ENCODE results near the gene HK1.

HK1 gene

GRCh38 chr10:69278446-69278963 is at the start of gene HK1:
Gene HK1, plus strand, starts transcription at chr10:69278496.
- Histone ChIP-seq H3K36me3 (ENCODE audit: control insufficient read depth in 2 of 2, insufficient read depth in 2 of 2, low read length in 2 of 2) (no peaks in the 10 kb centered on the region), H3K9ac (ENCODE audit: low read length in 2 of 2) (no peak within 1 kb of the TSS), H3K4me1 (ENCODE audit: control insufficient read depth, insufficient read depth, low read length) (no peaks in the 10 kb centered on the region), H3K27ac (ENCODE audit: low read length) (no peak within 1 kb of the TSS), H3K4me3 (ENCODE audit: low read length in 2 of 2) (no peak within 1 kb of the TSS), H3K9me3 (ENCODE audit: control insufficient read depth in 2 of 2, low read length in 2 of 2) (no peaks in the 10 kb centered on the region), H3K27me3 (ENCODE audit: control insufficient read depth in 1 of 2, insufficient read depth in 2 of 2, low read length in 2 of 2) (no peaks in the 10 kb centered on the region)

- no peaks in the 10 kb centered on the region for H3K9me3 ChIP-seq (ENCODE audit: control insufficient read depth in 2 of 2, low read length in 2 of 2)
- H3K4me1 ChIP-seq (ENCODE audit: control insufficient read depth, insufficient read depth, low read length): no peaks in the 10 kb centered on the region
- H3K27me3 ChIP-seq (ENCODE audit: control insufficient read depth in 1 of 2, insufficient read depth in 2 of 2, low read length in 2 of 2): peaks cover 2 to 3% of the 10 kb centered on the region in 2 donors
- H3K9ac ChIP-seq (ENCODE audit: low read length in 2 of 2): no peak overlapping the region
- H3K27ac ChIP-seq (ENCODE audit: low read length): no peak overlapping the region
- H3K36me3 ChIP-seq (ENCODE audit: control insufficient read depth in 2 of 2, insufficient read depth in 2 of 2, low read length in 2 of 2): no peaks in the 10 kb centered on the region
- no peak overlapping the region for H3K4me3 ChIP-seq (ENCODE audit: low read length in 2 of 2)
Observed at GRCh38 chr10:69229616-69229916, 48.7 kb upstream of the HK1 start.

GRCh38 chr10:69230128-69230527 is 48.2 kb upstream of the HK1 start:
- Histone ChIP-seq H3K9ac (ENCODE audit: low read length in 2 of 2) (no peak overlapping the region), H3K27ac (ENCODE audit: low read length) (no peak overlapping the region)

GRCh38 chr10:69232252-69232651 is 46.0 kb upstream of the HK1 start:
- Histone ChIP-seq H3K4me3 (ENCODE audit: low read length in 2 of 2) (no peak overlapping the region), H3K27ac (ENCODE audit: low read length) (no peak overlapping the region), H3K27me3 (ENCODE audit: control insufficient read depth in 1 of 2, insufficient read depth in 2 of 2, low read length in 2 of 2) (peaks cover 2 to 3% of the 10 kb centered on the region in 2 donors), H3K9ac (ENCODE audit: low read length in 2 of 2) (no peak overlapping the region), H3K4me1 (ENCODE audit: control insufficient read depth, insufficient read depth, low read length) (no peaks in the 10 kb centered on the region), H3K9me3 (ENCODE audit: control insufficient read depth in 2 of 2, low read length in 2 of 2) (no peaks in the 10 kb centered on the region), H3K36me3 (ENCODE audit: control insufficient read depth in 2 of 2, insufficient read depth in 2 of 2, low read length in 2 of 2) (no peaks in the 10 kb centered on the region)

More at GRCh38 chr10:69230128-69230527, 48.2 kb upstream of the HK1 start:
- H3K27me3 ChIP-seq (ENCODE audit: control insufficient read depth in 1 of 2, insufficient read depth in 2 of 2, low read length in 2 of 2): peaks cover 2 to 3% of the 10 kb centered on the region in 2 donors
- no peaks in the 10 kb centered on the region for H3K4me1 ChIP-seq (ENCODE audit: control insufficient read depth, insufficient read depth, low read length)
- H3K4me3 ChIP-seq (ENCODE audit: low read length in 2 of 2): no peak overlapping the region
- H3K9me3 ChIP-seq (ENCODE audit: control insufficient read depth in 2 of 2, low read length in 2 of 2): no peaks in the 10 kb centered on the region
- no peaks in the 10 kb centered on the region for H3K36me3 ChIP-seq (ENCODE audit: control insufficient read depth in 2 of 2, insufficient read depth in 2 of 2, low read length in 2 of 2)

GRCh38 chr10:69232736-69233480 is 45.4 kb upstream of the HK1 start:
- Histone ChIP-seq H3K4me3 (ENCODE audit: low read length in 2 of 2) (no peak overlapping the region), H3K27me3 (ENCODE audit: control insufficient read depth in 1 of 2, insufficient read depth in 2 of 2, low read length in 2 of 2) (peaks cover 1 to 3% of the 10 kb centered on the region in 2 donors), H3K9me3 (ENCODE audit: control insufficient read depth in 2 of 2, low read length in 2 of 2) (no peaks in the 10 kb centered on the region), H3K27ac (ENCODE audit: low read length) (no peak overlapping the region), H3K4me1 (ENCODE audit: control insufficient read depth, insufficient read depth, low read length) (no peaks in the 10 kb centered on the region), H3K9ac (ENCODE audit: low read length in 2 of 2) (no peak overlapping the region), H3K36me3 (ENCODE audit: control insufficient read depth in 2 of 2, insufficient read depth in 2 of 2, low read length in 2 of 2) (no peaks in the 10 kb centered on the region)

- Histone ChIP-seq H3K36me3 (ENCODE audit: control insufficient read depth in 2 of 2, insufficient read depth in 2 of 2, low read length in 2 of 2) (no peaks in the 10 kb centered on the region), H3K9me3 (ENCODE audit: control insufficient read depth in 2 of 2, low read length in 2 of 2) (no peaks in the 10 kb centered on the region), H3K27ac (ENCODE audit: low read length) (no peak overlapping the region), H3K4me3 (ENCODE audit: low read length in 2 of 2) (no peak overlapping the region), H3K27me3 (ENCODE audit: control insufficient read depth in 1 of 2, insufficient read depth in 2 of 2, low read length in 2 of 2) (no peaks in the 10 kb centered on the region), H3K9ac (ENCODE audit: low read length in 2 of 2) (no peak overlapping the region), H3K4me1 (ENCODE audit: control insufficient read depth, insufficient read depth, low read length) (no peaks in the 10 kb centered on the region)
Observed at GRCh38 chr10:69234447-69234846, 43.8 kb upstream of the HK1 start.

GRCh38 chr10:69237528-69238159 is 40.7 kb upstream of the HK1 start:
- Histone ChIP-seq H3K27ac (ENCODE audit: low read length) (no peak overlapping the region), H3K9ac (ENCODE audit: low read length in 2 of 2) (peak overlapping the region in 1 of 2 donors; percentile 21), H3K4me3 (ENCODE audit: low read length in 2 of 2) (no peak overlapping the region), H3K27me3 (ENCODE audit: control insufficient read depth in 1 of 2, insufficient read depth in 2 of 2, low read length in 2 of 2) (no peaks in the 10 kb centered on the region), H3K4me1 (ENCODE audit: control insufficient read depth, insufficient read depth, low read length) (no peaks in the 10 kb centered on the region), H3K36me3 (ENCODE audit: control insufficient read depth in 2 of 2, insufficient read depth in 2 of 2, low read length in 2 of 2) (no peaks in the 10 kb centered on the region), H3K9me3 (ENCODE audit: control insufficient read depth in 2 of 2, low read length in 2 of 2) (no peaks in the 10 kb centered on the region)

- Histone ChIP-seq H3K36me3 (ENCODE audit: control insufficient read depth in 2 of 2, insufficient read depth in 2 of 2, low read length in 2 of 2) (no peaks in the 10 kb centered on the region), H3K4me1 (ENCODE audit: control insufficient read depth, insufficient read depth, low read length) (no peaks in the 10 kb centered on the region), H3K4me3 (ENCODE audit: low read length in 2 of 2) (no peak overlapping the region), H3K27ac (ENCODE audit: low read length) (no peak overlapping the region), H3K9me3 (ENCODE audit: control insufficient read depth in 2 of 2, low read length in 2 of 2) (no peaks in the 10 kb centered on the region), H3K27me3 (ENCODE audit: control insufficient read depth in 1 of 2, insufficient read depth in 2 of 2, low read length in 2 of 2) (no peaks in the 10 kb centered on the region), H3K9ac (ENCODE audit: low read length in 2 of 2) (no peak overlapping the region)
Observed at GRCh38 chr10:69239136-69239535, 39.2 kb upstream of the HK1 start.

GRCh38 chr10:69239816-69240434 is 38.4 kb upstream of the HK1 start:
- Histone ChIP-seq H3K27ac (ENCODE audit: low read length) (no peak overlapping the region), H3K9me3 (ENCODE audit: control insufficient read depth in 2 of 2, low read length in 2 of 2) (no peaks in the 10 kb centered on the region), H3K4me1 (ENCODE audit: control insufficient read depth, insufficient read depth, low read length) (no peaks in the 10 kb centered on the region), H3K9ac (ENCODE audit: low read length in 2 of 2) (no peak overlapping the region), H3K4me3 (ENCODE audit: low read length in 2 of 2) (no peak overlapping the region), H3K36me3 (ENCODE audit: control insufficient read depth in 2 of 2, insufficient read depth in 2 of 2, low read length in 2 of 2) (no peaks in the 10 kb centered on the region), H3K27me3 (ENCODE audit: control insufficient read depth in 1 of 2, insufficient read depth in 2 of 2, low read length in 2 of 2) (no peaks in the 10 kb centered on the region)

- Histone ChIP-seq H3K4me1 (ENCODE audit: control insufficient read depth, insufficient read depth, low read length) (no peaks in the 10 kb centered on the region), H3K36me3 (ENCODE audit: control insufficient read depth in 2 of 2, insufficient read depth in 2 of 2, low read length in 2 of 2) (no peaks in the 10 kb centered on the region), H3K27ac (ENCODE audit: low read length) (no peak overlapping the region), H3K27me3 (ENCODE audit: control insufficient read depth in 1 of 2, insufficient read depth in 2 of 2, low read length in 2 of 2) (no peaks in the 10 kb centered on the region), H3K4me3 (ENCODE audit: low read length in 2 of 2) (no peak overlapping the region), H3K9me3 (ENCODE audit: control insufficient read depth in 2 of 2, low read length in 2 of 2) (no peaks in the 10 kb centered on the region), H3K9ac (ENCODE audit: low read length in 2 of 2) (no peak overlapping the region)
Observed at GRCh38 chr10:69240455-69240854, 37.8 kb upstream of the HK1 start.

GRCh38 chr10:69241575-69241974 is 36.7 kb upstream of the HK1 start:
- no peaks in the 10 kb centered on the region for H3K36me3 ChIP-seq (ENCODE audit: control insufficient read depth in 2 of 2, insufficient read depth in 2 of 2, low read length in 2 of 2)
- no peak overlapping the region for H3K4me3 ChIP-seq (ENCODE audit: low read length in 2 of 2)

More at GRCh38 chr10:69241575-69241974, 36.7 kb upstream of the HK1 start:
- H3K9ac ChIP-seq (ENCODE audit: low read length in 2 of 2): no peak overlapping the region
- no peaks in the 10 kb centered on the region for H3K27me3 ChIP-seq (ENCODE audit: control insufficient read depth in 1 of 2, insufficient read depth in 2 of 2, low read length in 2 of 2)
- no peaks in the 10 kb centered on the region for H3K9me3 ChIP-seq (ENCODE audit: control insufficient read depth in 2 of 2, low read length in 2 of 2)
- no peak overlapping the region for H3K27ac ChIP-seq (ENCODE audit: low read length)
- no peaks in the 10 kb centered on the region for H3K4me1 ChIP-seq (ENCODE audit: control insufficient read depth, insufficient read depth, low read length)
